SK-MEL-5 (cell line): ENCODE measurements around the gene PCDHB16. TPM values are rescaled to one million over a fixed set of nuclear protein-coding genes. Genes with fewer than 3 reads are reported as not detected.
"Not testable (repeated sequence)": the region's sequence is repeated elsewhere in the genome, so short reads cannot be mapped to it uniquely, and the experiment has no call there.

Experiments
- DNase-seq: peaks from one replicate; pipeline ENCODE4 v3.0.0-alpha.2; 2016; ENCODE audit warnings: low read depth, low spot score
- in situ Hi-C: cut with HindIII; loops from 2 replicates; pipeline ENCODE4 v1.10.0; 2016; ENCODE audit warnings: low sequenced_read_pairs, high pct_unique_total_duplicates, low pct_unique_long_range_greater_than_20kb
- total RNA-seq: library from RNA; depleted of rRNA; stranded (reverse); fragments of >200 nt; shearing (Covaris generic); gene quantifications from 2 replicates; pipeline ENCODE4 v1.2.3, GENCODE V29; 2014; rRNA removed

PCDHB16 gene
- total RNA-seq, 1 experiment from 2014 or later: 0.55 TPM

DNA sequence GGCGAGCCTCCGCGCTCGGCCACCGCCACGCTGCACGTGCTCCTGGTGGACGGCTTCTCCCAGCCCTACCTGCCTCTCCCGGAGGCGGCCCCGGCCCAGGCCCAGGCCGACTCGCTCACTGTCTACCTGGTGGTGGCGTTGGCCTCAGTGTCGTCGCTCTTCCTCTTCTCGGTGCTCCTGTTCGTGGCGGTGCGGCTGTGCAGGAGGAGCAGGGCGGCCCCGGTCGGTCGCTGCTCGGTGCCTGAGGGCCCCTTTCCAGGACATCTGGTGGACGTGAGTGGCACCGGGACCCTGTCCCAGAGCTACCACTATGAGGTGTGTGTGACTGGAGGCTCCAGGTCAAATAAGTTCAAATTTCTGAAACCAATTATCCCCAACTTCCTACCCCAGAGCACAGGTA lies 28.7 kb downstream of the PCDHB16 start:
- DNase-seq, in situ Hi-C loops: not testable (repeated sequence)

DNA sequence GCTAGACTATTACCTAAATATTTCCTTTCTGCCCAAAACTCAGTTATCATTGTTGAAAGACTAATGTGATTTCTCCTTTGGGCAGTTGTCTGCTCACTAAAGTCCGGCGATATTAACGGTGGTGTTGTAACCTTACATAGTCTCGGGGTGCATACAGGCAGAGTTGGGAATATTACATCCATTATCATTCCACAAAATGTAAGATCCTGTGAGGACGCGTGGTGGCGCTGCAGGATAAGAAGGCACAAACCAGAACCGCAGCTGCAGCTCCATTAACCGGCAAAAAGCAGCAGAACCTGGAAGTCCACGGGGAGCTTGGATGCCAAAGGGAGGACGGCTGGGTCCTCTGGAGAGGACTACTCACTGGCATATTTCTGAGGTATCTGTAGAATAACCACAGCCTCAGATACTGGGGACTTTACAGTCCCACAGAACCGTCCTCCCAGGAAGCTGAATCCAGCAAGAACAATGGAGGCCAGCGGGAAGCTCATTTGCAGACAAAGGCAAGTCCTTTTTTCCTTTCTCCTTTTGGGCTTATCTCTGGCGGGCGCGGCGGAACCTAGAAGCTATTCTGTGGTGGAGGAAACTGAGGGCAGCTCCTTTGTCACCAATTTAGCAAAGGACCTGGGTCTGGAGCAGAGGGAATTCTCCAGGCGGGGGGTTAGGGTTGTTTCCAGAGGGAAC lies 31.6 kb downstream of the PCDHB16 start, which contains the start of gene PCDHB13:
PCDHB13 (plus strand) TSS at position 264 of the 684 bp plus-strand sequence; CDS start at position 469, 205 bp downstream.
- in situ Hi-C loops: not testable (repeated sequence)
- DNase-seq: peak; percentile 47

DNA sequence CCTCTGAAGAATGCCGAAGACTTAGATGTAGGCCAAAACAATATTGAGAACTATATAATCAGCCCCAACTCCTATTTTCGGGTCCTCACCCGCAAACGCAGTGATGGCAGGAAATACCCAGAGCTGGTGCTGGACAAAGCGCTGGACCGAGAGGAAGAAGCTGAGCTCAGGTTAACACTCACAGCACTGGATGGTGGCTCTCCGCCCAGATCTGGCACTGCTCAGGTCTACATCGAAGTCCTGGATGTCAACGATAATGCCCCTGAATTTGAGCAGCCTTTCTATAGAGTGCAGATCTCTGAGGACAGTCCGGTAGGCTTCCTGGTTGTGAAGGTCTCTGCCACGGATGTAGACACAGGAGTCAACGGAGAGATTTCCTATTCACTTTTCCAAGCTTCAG lies 32.4 kb downstream of the PCDHB16 start:
- DNase-seq, in situ Hi-C loops: not testable (repeated sequence)

DNA sequence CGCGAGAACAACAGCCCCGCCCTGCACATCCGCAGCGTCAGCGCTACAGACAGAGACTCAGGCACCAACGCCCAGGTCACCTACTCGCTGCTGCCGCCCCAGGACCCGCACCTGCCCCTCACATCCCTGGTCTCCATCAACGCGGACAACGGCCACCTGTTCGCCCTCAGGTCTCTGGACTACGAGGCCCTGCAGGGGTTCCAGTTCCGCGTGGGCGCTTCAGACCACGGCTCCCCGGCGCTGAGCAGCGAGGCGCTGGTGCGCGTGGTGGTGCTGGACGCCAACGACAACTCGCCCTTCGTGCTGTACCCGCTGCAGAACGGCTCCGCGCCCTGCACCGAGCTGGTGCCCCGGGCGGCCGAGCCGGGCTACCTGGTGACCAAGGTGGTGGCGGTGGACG lies 33.3 kb downstream of the PCDHB16 start:
- in situ Hi-C loops, DNase-seq: not testable (repeated sequence)

DNA sequence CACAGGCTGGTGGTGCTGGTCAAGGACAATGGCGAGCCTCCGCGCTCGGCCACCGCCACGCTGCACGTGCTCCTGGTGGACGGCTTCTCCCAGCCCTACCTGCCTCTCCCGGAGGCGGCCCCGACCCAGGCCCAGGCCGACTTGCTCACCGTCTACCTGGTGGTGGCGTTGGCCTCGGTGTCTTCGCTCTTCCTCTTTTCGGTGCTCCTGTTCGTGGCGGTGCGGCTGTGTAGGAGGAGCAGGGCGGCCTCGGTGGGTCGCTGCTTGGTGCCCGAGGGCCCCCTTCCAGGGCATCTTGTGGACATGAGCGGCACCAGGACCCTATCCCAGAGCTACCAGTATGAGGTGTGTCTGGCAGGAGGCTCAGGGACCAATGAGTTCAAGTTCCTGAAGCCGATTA lies 33.8 kb downstream of the PCDHB16 start:
- in situ Hi-C loops, DNase-seq: not testable (repeated sequence)

DNA sequence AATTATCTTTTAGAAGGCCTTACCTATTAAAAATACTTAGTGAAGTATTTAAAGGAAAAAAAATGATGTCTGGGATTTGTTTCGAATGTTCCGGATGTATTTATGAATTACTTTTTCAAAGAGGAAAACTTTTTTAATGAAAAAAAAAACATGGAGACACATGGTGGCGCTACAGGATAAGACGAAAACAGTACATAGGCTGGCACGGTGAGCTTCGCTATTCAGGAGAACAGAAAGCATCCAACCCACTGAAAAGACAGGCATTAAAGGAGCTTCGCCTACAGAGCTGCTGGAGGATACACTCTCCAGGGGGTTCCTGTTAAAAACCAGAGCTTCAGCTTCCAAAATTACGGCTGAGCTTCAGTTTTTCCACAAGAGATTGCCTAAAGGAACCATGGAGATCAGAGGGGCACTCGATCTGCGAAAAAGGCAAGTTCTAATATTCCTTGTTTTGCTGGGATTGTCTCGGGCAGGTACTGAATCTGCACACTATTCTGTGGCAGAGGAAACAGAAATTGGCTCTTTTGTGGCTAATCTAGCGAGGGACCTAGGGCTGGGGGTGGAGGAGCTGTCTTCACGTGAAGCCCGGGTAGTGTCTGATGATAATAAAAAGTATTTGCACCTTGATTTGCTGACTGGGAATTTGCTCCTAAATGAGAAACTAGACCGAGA lies 41.1 kb downstream of the PCDHB16 start, which contains the start of gene PCDHB14:
PCDHB14 (plus strand) TSS at position 232 of the 672 bp plus-strand sequence; CDS start at position 395, 163 bp downstream.
- DNase-seq: peak; percentile 62
- in situ Hi-C loops: no loop called here

DNA sequence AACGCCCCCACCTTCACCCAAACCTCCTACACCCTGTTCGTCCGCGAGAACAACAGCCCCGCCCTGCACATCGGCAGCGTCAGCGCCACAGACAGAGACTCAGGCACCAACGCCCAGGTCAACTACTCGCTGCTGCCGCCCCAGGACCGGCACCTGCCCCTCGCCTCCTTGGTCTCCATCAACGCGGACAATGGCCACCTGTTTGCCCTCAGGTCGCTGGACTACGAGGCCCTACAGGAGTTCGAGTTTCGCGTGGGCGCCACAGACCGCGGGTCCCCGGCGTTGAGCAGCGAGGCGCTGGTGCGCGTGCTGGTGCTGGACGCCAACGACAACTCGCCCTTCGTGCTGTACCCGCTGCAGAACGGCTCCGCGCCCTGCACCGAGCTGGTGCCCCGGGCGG lies 42.7 kb downstream of the PCDHB16 start:
- DNase-seq, in situ Hi-C loops: not testable (repeated sequence)

DNA sequence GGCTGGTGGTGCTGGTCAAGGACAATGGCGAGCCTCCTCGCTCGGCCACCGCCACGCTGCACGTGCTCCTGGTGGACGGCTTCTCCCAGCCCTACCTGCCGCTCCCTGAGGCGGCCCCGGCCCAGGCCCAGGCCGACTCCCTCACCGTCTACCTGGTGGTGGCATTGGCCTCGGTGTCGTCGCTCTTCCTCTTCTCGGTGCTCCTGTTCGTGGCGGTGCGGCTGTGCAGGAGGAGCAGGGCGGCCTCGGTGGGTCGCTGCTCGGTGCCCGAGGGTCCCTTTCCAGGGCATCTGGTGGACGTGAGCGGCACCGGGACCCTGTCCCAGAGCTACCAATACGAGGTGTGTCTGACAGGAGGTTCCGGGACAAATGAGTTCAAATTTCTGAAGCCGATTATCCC lies 43.2 kb downstream of the PCDHB16 start:
- in situ Hi-C loops, DNase-seq: not testable (repeated sequence)

DNA sequence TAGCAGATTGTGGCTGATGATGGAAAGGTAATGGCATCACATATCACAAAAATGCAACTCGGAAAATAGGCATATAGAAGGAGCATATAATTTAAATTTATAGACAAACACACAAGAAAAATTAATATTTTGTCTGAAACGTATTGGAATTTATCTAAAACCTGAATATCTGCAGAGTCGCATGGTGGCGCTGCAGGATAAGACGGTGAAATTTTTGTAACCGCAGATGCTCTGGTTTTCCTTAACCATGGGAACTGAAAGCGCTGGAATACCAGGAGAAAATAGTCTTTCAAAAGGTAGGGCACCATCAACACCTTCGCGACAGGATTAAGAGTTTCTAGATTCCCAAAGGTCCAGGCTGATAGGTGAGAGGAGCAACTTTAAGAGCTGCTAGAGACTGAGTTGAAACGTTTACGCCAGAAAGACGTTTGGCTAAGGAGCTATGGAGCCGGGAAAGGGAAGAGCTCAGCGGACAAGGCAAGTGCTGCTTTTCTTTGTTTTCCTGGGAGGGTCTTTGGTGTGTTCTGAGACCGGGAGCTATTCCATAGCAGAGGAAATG lies 52.0 kb downstream of the PCDHB16 start:
- peak; percentile 34 for DNase-seq
- in situ Hi-C loops: no loop called here

Other genes with a start within 250 kb of the PCDHB16 start
- 0.32 TPM in 2 replicates for gene PCDHAC2, start 215.9 kb upstream of the PCDHB16 start, total RNA-seq
- not detected in 2 replicates for gene PCDHB1, start 131.0 kb upstream of the PCDHB16 start, total RNA-seq
- 0.95 and 1.8 TPM in 2 replicates for gene PCDHB2, start 87.8 kb upstream of the PCDHB16 start, total RNA-seq
- gene PCDHB3, start 81.9 kb upstream of the PCDHB16 start, total RNA-seq: 0.13 and 0.21 TPM in 2 replicates
- gene PCDHB4, start 60.6 kb upstream of the PCDHB16 start, total RNA-seq: 0.40 and 0.43 TPM in 2 replicates
- 2.0 and 3.1 TPM in 2 replicates for gene PCDHB5, start 47.2 kb upstream of the PCDHB16 start, total RNA-seq
- gene PCDHB6, start 32.3 kb upstream of the PCDHB16 start, total RNA-seq: 0.21 and 0.43 TPM in 2 replicates
- gene PCDHB7, start 9.7 kb upstream of the PCDHB16 start, total RNA-seq: 0.24 and 0.29 TPM in 2 replicates
- 0.43 and 0.74 TPM in 2 replicates for gene PCDHB8, start 4.6 kb upstream of the PCDHB16 start, total RNA-seq
- 0.05 and 0.90 TPM in 2 replicates for gene PCDHB9, start 4.8 kb downstream of the PCDHB16 start, total RNA-seq
- 0.37 and 0.40 TPM in 2 replicates for gene PCDHB10, start 10.0 kb downstream of the PCDHB16 start, total RNA-seq
- 0.55 and 0.75 TPM in 2 replicates for gene PCDHB11, start 17.2 kb downstream of the PCDHB16 start, total RNA-seq
- gene PCDHB12, start 26.3 kb downstream of the PCDHB16 start, total RNA-seq: 0.24 and 0.42 TPM in 2 replicates
- gene PCDHB13, start 31.5 kb downstream of the PCDHB16 start, total RNA-seq: 0.66 and 0.77 TPM in 2 replicates
- 0.24 and 0.40 TPM in 2 replicates for gene PCDHB14, start 41.0 kb downstream of the PCDHB16 start, total RNA-seq
- 1.1 and 1.6 TPM in 2 replicates for gene PCDHB15, start 63.0 kb downstream of the PCDHB16 start, total RNA-seq
- gene SLC25A2, start 121.7 kb downstream of the PCDHB16 start, total RNA-seq: 0.11 TPM in 1 of 2 replicates, not detected in the other
- 60.5 and 60.9 TPM in 2 replicates for gene TAF7, start 138.4 kb downstream of the PCDHB16 start, total RNA-seq
- gene PCDHGA1, start 148.1 kb downstream of the PCDHB16 start, total RNA-seq: 0.63 and 0.67 TPM in 2 replicates
- gene PCDHGA2, start 156.4 kb downstream of the PCDHB16 start, total RNA-seq: 1.7 and 2.0 TPM in 2 replicates
- 0.32 TPM in 1 of 2 replicates, not detected in the other for gene PCDHGA3, start 161.4 kb downstream of the PCDHB16 start, total RNA-seq
- 1.2 and 1.6 TPM in 2 replicates for gene PCDHGB1, start 167.7 kb downstream of the PCDHB16 start, total RNA-seq
- gene PCDHGA4, start 172.6 kb downstream of the PCDHB16 start, total RNA-seq: 1.4 and 1.6 TPM in 2 replicates
- 1.5 and 1.7 TPM in 2 replicates for gene PCDHGB2, start 177.6 kb downstream of the PCDHB16 start, total RNA-seq
- gene PCDHGA5, start 181.8 kb downstream of the PCDHB16 start, total RNA-seq: 0.56 and 0.66 TPM in 2 replicates
- 0.21 and 0.53 TPM in 2 replicates for gene PCDHGB3, start 187.9 kb downstream of the PCDHB16 start, total RNA-seq
- gene PCDHGA6, start 191.5 kb downstream of the PCDHB16 start, total RNA-seq: 1.8 and 2.4 TPM in 2 replicates
- gene PCDHGA7, start 200.4 kb downstream of the PCDHB16 start, total RNA-seq: 0.71 and 1.6 TPM in 2 replicates
- gene PCDHGB4, start 205.3 kb downstream of the PCDHB16 start, total RNA-seq: 0.08 and 0.26 TPM in 2 replicates
- gene PCDHGA8, start 210.2 kb downstream of the PCDHB16 start, total RNA-seq: 0.05 and 0.13 TPM in 2 replicates
- 0.29 and 0.50 TPM in 2 replicates for gene PCDHGB5, start 215.6 kb downstream of the PCDHB16 start, total RNA-seq
- 0.03 and 0.45 TPM in 2 replicates for gene PCDHGA9, start 220.4 kb downstream of the PCDHB16 start, total RNA-seq
- gene PCDHGB6, start 225.6 kb downstream of the PCDHB16 start, total RNA-seq: 0.21 and 0.40 TPM in 2 replicates
- gene PCDHGA10, start 230.6 kb downstream of the PCDHB16 start, total RNA-seq: 0.18 and 0.21 TPM in 2 replicates
- 7.4 and 8.6 TPM in 2 replicates for gene PCDHGB7, start 235.3 kb downstream of the PCDHB16 start, total RNA-seq
- 0.21 and 0.58 TPM in 2 replicates for gene PCDHGA11, start 238.7 kb downstream of the PCDHB16 start, total RNA-seq
- gene PCDHGA12, start 248.1 kb downstream of the PCDHB16 start, total RNA-seq: 10.0 and 13.8 TPM in 2 replicates